DMS114 treated with DMSO at 0.1 percent for 48 hours (cell line): ENCODE results near the gene SIRT5.

Experiments
- DNase-seq: peaks from one replicate; lab custom pipeline; 2025; ENCODE audit not compliant: unreplicated experiment; lab: John Stamatoyannopoulos, UW

Gene SIRT5

GRCh38 chr6:13586603-13587542 lies 12.5 kb downstream of the SIRT5 start:
- no peak for DNase-seq

DNA sequence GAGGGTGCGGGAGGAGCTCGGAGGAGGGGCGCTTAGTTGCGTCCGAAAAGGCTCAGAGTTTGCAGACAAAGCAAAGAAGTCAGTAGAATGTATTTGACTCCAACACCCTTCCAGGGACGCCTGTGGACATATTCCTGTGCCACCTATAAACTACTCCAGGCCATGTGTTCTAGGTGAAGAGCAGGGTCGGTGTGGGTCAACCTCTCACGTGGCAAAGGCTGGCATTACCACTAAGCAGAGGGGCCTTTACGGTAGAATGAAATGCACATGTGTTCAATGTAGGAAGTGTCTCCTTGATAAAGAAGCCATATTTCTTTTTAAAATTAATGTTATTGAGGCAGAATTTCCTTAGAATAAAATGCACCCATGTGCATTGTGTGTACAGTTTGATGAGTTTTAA lies 15.4 kb downstream of the SIRT5 start:
- no peak for DNase-seq

DNA sequence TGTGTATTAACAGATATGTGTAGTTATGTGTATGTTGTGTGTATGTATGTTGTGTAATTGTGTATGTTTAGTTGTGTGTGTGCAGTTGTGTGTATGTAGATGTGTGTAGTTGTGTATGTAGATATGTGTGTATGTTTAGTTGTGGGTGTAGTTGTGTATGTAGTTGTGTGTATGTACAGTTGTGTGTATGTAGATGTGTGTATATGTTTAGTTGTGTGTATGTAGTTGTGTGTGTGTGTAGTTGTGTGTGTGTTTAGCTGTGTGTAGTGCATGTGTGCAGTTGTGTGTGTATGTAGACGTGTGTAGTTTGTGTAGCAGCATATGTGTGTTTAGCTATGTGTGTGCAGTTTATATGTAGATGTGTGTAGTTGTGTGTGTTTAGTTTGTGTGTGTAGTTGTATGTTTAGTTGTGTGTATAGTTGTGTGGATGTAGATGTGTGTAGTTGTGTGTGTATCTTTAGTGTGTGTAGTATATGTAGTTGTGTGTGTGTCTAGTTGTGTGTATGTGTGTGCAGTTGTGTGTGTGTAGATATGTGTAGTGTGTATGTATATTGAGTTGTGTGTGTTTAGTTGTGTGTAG lies 16.3 kb downstream of the SIRT5 start:
- no peak for DNase-seq

- no peak for DNase-seq
Observed at GRCh38 chr6:13591205-13591921, 17.0 kb downstream of the SIRT5 start.

DNA sequence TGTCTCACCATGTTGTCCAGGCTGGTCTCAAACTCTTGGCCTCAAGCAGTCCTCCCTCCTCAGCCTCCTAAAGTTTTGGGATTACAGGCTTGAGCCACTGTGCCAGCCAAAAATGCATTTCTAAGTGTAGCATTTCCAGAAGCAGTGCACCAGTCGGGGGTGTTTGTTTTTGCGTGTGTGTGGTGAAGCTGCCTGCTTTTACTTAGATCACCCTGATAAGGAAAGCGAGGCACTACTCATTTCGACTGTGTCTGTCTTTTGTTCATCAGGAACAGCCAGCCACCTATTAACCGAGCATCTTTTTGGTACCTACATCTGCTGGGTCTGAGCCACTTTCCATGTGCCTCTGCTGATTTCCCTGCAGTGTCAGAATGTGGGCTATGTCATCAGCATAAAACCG lies 18.7 kb downstream of the SIRT5 start:
- no peak for DNase-seq

GRCh38 chr6:13593720-13594119 lies 19.3 kb downstream of the SIRT5 start:
- no peak for DNase-seq

DNA sequence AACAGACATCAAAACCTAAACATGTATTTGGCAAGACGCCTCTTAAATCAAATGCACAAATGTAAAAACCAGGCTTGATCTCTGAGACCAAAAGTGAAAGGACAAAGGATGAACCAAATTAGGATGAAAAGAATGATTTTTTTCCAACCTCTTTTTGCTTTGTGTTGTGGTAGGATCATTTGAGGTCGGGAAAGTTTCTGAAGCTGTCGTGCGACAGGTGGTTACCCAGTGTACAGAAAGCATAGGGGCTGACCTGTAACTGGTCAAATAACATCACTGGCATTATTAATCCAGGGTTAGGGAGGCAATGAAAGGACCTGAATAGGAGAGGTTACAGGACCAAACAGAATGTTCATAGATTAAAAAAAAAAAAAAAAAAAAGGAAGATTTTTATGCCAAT lies 22.7 kb downstream of the SIRT5 start:
- no peak for DNase-seq

GRCh38 chr6:13600036-13600435 lies 25.6 kb downstream of the SIRT5 start:
- no peak for DNase-seq

- no peak for DNase-seq
Observed at GRCh38 chr6:13604135-13604534, 29.7 kb downstream of the SIRT5 start.

GRCh38 chr6:13604546-13605416 lies 30.4 kb downstream of the SIRT5 start:
- DNase-seq = no peak

DNA sequence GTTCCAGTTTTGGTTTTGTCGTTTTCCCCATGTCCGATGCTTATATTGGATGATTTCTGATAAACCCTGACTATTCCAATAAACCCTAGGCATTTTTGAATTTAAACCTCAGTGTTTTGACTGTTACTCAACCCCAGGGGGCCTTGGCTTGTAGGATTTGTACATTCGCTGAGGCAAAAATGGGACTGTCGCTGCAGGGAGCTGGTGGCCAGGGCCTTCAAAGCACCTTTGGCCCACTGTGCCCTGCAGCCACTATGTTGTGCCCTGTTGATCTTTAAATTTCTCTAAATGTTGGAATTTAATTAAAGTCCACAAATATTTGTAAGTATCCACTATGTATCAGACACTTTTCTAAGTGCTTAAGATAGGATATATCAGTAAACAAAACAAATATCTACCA lies 31.2 kb downstream of the SIRT5 start:
- DNase-seq = no peak

- no peak for DNase-seq
Observed at GRCh38 chr6:13611715-13612114, 37.3 kb downstream of the SIRT5 start.

DNA sequence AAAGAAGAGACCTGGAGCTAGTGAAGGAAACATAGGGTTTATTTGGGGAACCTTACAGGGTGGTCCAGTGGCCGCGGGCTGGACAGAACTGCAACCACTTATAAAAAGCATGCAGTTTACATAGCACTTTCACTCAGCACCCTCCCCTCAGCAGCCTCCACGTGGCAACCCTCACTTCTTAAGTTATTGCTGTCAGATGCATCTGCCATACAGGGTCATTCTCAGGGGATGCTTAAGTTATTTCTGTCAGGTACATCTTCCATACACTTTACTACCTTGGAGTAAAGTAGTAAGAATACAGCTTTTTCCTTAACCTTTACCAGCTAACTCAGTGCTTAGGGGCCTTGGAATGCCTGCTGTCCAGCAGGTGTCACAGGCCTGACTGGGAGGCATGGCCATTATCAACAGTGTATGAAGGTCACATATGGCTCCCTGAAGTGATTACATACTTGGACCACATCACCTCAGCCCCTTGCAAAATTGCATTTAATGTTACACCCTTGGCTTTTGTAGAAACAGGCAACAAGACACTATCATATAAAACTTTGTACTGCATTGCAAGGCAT lies 38.7 kb downstream of the SIRT5 start:
- no peak for DNase-seq

DNA sequence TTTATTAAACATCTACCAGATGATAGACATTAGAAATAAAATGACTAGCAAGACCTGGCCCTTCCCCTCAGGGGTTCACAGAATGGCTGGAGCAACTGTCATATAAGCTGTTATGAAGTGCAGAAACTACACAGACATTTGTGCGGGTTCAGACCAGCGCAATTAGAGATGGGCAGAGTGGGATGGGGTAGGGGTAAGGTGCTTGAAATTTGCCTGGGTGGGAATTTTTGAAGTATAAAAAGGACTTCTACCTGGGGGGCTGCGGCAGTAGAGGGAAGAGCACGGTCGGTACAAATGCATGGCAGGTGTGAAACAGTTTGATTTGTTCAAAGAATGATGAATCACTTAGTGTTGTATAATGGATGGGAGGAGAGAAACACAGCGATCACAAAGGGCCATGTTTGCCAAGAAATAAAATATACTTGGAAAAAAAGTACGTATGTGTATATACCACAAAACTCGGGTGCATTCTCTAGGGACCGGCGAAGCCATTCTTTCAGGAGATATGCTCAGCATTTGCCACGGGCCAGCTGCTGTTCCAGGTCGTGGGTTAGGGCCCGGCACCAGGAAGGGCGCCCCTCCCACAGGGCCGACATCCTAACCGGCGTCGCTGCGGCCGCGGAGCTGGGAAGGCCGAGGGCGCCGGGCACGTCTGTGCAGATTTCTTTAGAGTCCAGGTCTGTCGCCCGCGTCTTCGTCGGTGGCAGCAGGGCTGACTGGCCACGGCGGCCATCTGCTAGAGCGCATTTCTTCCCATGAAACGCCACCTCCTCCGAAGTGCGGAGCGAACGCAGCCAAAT lies 39.9 kb downstream of the SIRT5 start:
- DNase-seq = peak; percentile 36

DNA sequence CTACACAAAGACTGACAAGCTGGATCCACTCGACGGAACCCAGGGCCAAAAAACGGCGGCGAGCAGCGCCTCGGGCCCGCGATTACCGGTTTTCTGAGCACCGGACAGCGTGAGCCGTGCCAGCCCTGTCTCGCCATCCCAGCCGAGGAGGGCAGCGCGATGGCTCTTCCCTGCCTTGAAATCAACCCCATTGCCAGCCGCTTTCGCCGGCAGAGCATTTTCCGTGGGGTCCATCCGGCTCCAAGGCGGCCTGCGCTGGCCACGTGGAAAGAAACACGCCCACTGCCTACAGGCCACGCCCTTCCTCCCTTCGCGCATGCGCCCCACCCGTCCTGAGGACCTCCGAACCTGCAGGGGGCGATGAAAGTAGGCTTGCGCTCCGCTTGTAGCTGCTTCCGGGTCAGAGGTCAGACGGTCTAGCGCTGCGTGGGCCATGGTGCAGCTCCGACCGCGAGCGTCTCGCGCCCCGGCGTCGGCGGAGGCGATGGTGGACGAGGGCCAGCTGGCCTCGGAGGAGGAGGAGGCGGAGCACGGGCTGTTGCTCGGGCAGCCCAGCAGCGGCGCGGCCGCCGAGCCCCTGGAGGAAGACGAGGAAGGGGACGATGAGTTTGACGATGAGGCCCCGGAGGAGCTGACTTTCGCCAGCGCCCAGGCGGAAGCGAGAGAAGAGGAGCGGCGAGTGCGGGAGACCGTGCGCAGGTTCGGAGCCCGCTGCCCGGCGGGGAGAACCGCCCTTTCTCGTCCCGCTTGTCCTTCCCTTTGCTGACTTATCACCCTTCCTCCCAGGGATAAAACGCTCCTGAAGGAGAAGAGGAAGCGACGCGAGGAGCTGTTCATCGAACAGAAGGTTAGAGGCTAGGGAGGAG lies 40.8 kb downstream of the SIRT5 start, which contains the start of gene NOL7:
Gene NOL7, plus strand, starts transcription at position 410 of the 866 bp plus-strand sequence. Its CDS starts 24 bp downstream, at position 434.
- DNase-seq = peak; percentile 96

DNA sequence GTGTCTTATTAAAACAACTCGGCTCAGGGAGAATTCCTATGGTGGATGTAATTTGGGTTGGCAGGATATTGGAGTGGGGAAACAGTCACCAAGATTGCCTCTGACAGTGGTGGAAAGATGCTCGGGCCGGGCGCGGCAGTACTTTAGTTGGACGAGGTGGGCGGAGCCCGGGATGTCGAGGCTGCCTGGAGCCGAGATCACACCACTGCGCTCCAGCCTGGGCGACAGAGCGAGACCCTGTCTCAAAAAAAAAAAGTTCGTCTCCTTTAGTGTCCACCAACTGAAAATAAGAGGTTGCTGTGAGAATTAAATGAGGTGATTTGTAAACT lies 41.4 kb downstream of the SIRT5 start:
- peak; percentile 64 for DNase-seq

DNA sequence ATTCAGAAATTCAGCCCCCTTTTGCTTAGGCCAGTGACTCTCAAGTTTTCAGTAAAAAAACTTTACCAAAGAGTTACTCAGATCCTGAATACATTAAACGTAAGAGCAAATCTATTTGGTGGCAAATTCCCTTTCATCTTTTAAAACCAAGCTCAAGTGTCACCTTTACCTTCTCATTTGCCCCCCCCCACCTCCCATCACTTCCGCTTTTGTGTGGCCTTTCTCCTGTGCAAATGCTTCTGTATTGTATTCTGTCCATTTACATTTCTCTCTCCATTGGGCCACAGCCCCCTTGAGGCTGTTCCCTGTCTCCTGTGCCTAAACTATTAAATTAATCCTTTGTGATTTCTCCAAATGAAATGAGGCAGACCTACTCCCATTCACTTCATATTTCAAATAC lies 42.7 kb downstream of the SIRT5 start:
- no peak for DNase-seq

- DNase-seq = peak; percentile 39
Observed at GRCh38 chr6:13624871-13625288, 50.5 kb downstream of the SIRT5 start.
